DND-41 (cell line): ENCODE results near the gene APCDD1L.

Experiments
- ATAC-seq: fragments of 200-7000 bp; cut with Tn5 transposase; 3 replicates; pipeline ENCODE4 v1.9.1; 2021; ENCODE audit warnings: low read depth; ENCODE audit not compliant: insufficient read depth
- DNase-seq: peaks from one replicate; pipeline ENCODE4 v3.0.0-alpha.2; 2020
- H2AFZ ChIP-seq: 2 replicates; pipeline ENCODE4 v1.6.0; 2012; ENCODE audit warnings: low read depth, low read length
- H3K27ac ChIP-seq: 2 replicates; pipeline ENCODE4 v1.5.1; 2012; ENCODE audit warnings: low read length, inconsistent platforms
- H3K27me3 ChIP-seq: fragments of 200-600 bp; sonication (generic); 2 replicates; pipeline ENCODE4 v1.6.0; 2012; ENCODE audit warnings: low read length, mild to moderate bottlenecking, inconsistent platforms; ENCODE audit not compliant: insufficient read depth, poor library complexity
- H3K36me3 ChIP-seq: 2 replicates; pipeline ENCODE4 v1.5.1; 2012; ENCODE audit warnings: low read length, inconsistent platforms; ENCODE audit not compliant: insufficient read depth
- H3K4me1 ChIP-seq: 2 replicates; pipeline ENCODE4 v1.5.1; 2012; ENCODE audit warnings: mild to moderate bottlenecking, low read length; ENCODE audit not compliant: insufficient read depth
- H3K4me2 ChIP-seq: 2 replicates; pipeline ENCODE4 v1.6.0; 2012; ENCODE audit warnings: mild to moderate bottlenecking, moderate library complexity, low read length, inconsistent platforms; ENCODE audit not compliant: insufficient read depth
- H3K4me3 ChIP-seq, 2 experiments: fragments of 200-600 bp in 1 of 2; shearing (Covaris generic) in 1 of 2; 2 replicates each; pipeline ENCODE4 v1.5.1; 2012 to 2016; ENCODE audit warnings: inconsistent platforms in 2 of 2, low read length in 2 of 2, mild to moderate bottlenecking in 2 of 2, low read depth in 1 of 2, moderate library complexity in 1 of 2
- H3K79me2 ChIP-seq: 2 replicates; pipeline ENCODE4 v1.6.0; 2012; ENCODE audit warnings: low read length, inconsistent platforms; ENCODE audit not compliant: insufficient read depth
- H3K9ac ChIP-seq: 2 replicates; pipeline ENCODE4 v1.6.0; 2012; ENCODE audit warnings: low read depth, mild to moderate bottlenecking, inconsistent platforms, low read length, moderate library complexity
- H3K9me3 ChIP-seq: 2 replicates; pipeline ENCODE4 v1.5.1; 2012; ENCODE audit warnings: low read length, moderate library complexity, mild to moderate bottlenecking, inconsistent platforms; ENCODE audit not compliant: insufficient read depth, severe bottlenecking
- H4K20me1 ChIP-seq: 2 replicates; pipeline ENCODE4 v1.6.0; 2012; ENCODE audit warnings: low read length; ENCODE audit not compliant: insufficient read depth
- CTCF ChIP-seq: IDR thresholded peaks from 2 replicates; pipeline ENCODE4 v1.5.1; 2012; ENCODE audit warnings: borderline replicate concordance, low read length, moderate library complexity, mild to moderate bottlenecking; ENCODE audit not compliant: poor library complexity, severe bottlenecking; ENCODE audit errors: extremely low read depth
- EZH2 ChIP-seq: IDR thresholded peaks from 3 replicates; pipeline ENCODE4 v1.6.1; 2012; ENCODE audit warnings: borderline replicate concordance, low read depth, mild to moderate bottlenecking, moderate library complexity, low read length, inconsistent platforms; ENCODE audit not compliant: severe bottlenecking

Gene APCDD1L

GRCh38 chr20:58453391-58453790, 61.8 kb downstream of the APCDD1L start:
- DNase-seq, result no peak
- no peak overlapping the region for H3K9ac ChIP-seq
- no peak overlapping the region for H3K4me3 ChIP-seq
- 0 out of 2 replicates have a peak, but pooled peaks cover 3% of the 10 kb centered on the region for H3K79me2 ChIP-seq
- no peaks in the 10 kb centered on the region for H3K4me1 ChIP-seq
- H3K4me2 ChIP-seq, result no peak overlapping the region
- peaks cover 3% of the 10 kb centered on the region for H3K9me3 ChIP-seq
- H4K20me1 ChIP-seq, result peaks cover 2% of the 10 kb centered on the region
- H3K36me3 ChIP-seq, result peaks cover 49% of the 10 kb centered on the region
- H3K27me3 ChIP-seq, result no peaks in the 10 kb centered on the region
- H2AFZ ChIP-seq, result no peak overlapping the region
- TF ChIP-seq CTCF (no peak), EZH2 (no peak)
- H3K27ac ChIP-seq, result no peak overlapping the region
- no peak for ATAC-seq

- Histone ChIP-seq H3K4me2 (no peak overlapping the region), H3K27ac (no peak overlapping the region)
Measured at GRCh38 chr20:58452667-58453255, 62.4 kb downstream of the APCDD1L start.

GRCh38 chr20:58450254-58450653, 64.9 kb downstream of the APCDD1L start:
- Histone ChIP-seq H3K9ac (no peak overlapping the region), H3K79me2 (0 out of 2 replicates have a peak, but pooled peaks cover 3% of the 10 kb centered on the region), H3K4me3 (no peak overlapping the region), H3K9me3 (peaks cover 3% of the 10 kb centered on the region), H3K4me2 (no peak overlapping the region), H3K4me1 (no peaks in the 10 kb centered on the region), H4K20me1 (peaks cover 6% of the 10 kb centered on the region), H2AFZ (no peak overlapping the region), H3K36me3 (peaks cover 68% of the 10 kb centered on the region), H3K27ac (no peak overlapping the region), H3K27me3 (no peaks in the 10 kb centered on the region)
- TF ChIP-seq EZH2 (no peak), CTCF (no peak)
- no peak for DNase-seq
- ATAC-seq, result no peak

More at GRCh38 chr20:58452667-58453255, 62.4 kb downstream of the APCDD1L start:
- Histone ChIP-seq H3K79me2 (0 out of 2 replicates have a peak, but pooled peaks cover 3% of the 10 kb centered on the region), H2AFZ (no peak overlapping the region), H3K36me3 (peaks cover 55% of the 10 kb centered on the region), H3K9ac (no peak overlapping the region), H3K9me3 (peaks cover 3% of the 10 kb centered on the region), H3K27me3 (no peaks in the 10 kb centered on the region), H3K4me1 (no peaks in the 10 kb centered on the region), H3K4me3 (no peak overlapping the region), H4K20me1 (peaks cover 2% of the 10 kb centered on the region)
- DNase-seq, result no peak
- TF ChIP-seq CTCF (no peak), EZH2 (no peak)
- ATAC-seq, result no peak
